Inferior parietal cortex (tissue), 1 donor: Measurements from ENCODE around the gene EML5.
A peak's percentile ranks its signal among the peaks of the same experiment; 100 is the strongest.

Experiments
- DNase-seq: peaks from one replicate; pipeline ENCODE4 v3.0.0-alpha.2; 2016; ENCODE audit errors: extremely low spot score

The EML5 gene

DNA sequence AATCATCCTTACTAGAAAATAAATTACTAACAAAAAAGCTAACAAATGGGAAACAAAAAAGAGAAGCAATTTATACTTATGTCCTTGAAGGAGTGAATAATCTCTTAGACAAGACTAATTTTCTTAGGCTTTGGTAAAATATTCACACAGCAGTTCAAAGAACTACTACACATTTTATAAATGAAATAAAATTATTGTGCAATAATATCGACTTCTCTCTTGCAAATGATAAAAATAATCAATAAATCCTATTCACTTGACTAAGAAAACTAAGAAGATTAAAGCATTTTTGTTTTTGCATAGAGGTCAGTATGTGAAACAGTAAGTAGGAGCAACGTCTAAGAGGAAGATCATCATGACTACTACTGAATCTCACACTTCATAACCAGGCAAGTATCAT, 82.0 kb downstream of the EML5 start:
- DNase-seq, result no peak

DNA sequence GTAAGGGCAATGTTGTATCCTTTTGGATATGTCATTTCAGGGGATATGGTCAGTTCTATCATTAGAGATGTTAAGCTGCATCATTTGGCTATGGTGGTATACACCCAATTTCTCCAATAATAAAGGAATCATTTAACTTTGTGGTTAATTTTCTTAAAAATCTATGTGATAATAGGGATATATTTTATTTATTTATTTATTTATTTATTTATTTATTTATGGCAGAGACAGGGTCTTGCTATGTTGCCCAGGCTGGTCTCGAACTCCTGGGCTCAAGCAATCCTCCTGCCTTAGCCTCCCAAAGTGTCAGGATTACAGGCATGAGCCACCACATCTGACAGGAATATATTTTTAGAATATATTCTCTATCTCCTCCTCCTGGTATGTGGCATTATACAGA, 85.7 kb downstream of the EML5 start:
- no peak for DNase-seq

DNA sequence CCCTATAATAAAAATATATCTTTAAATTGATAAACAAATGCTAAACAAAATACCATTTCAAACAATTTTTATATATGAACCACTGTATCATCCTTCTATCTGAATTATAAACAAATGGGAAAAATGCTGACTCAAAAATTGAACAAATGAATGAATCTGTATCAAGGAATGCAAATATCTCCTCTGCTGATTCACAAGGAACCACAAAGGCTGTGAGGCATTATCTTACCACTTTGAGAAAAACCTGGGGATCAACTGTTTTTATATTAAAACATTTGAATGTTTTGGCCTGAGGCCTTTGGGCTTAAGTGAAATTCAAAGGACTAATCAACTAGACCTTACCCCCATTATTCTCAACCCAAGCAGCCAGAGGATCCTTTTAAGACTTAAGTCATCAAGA, 86.3 kb downstream of the EML5 start:
- DNase-seq, result no peak

DNA sequence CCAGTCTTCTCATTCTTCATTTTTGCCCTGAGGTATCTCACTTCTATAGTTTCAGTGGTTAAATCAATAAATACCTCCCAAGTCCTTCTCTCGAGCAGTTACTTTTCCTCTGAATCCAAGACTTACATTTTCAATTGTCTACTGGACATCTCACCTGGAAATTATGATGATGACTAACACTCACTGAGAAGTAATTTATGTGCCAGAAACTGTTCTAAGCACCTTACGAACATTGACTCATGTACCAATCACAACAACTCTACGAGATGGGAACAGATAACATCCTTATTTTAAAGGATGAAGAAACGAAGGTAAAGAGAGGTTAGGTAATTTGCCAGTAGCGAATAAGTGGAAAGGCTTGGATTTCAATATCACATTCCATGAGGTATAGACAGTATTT, 94.1 kb downstream of the EML5 start:
- no peak for DNase-seq

DNA sequence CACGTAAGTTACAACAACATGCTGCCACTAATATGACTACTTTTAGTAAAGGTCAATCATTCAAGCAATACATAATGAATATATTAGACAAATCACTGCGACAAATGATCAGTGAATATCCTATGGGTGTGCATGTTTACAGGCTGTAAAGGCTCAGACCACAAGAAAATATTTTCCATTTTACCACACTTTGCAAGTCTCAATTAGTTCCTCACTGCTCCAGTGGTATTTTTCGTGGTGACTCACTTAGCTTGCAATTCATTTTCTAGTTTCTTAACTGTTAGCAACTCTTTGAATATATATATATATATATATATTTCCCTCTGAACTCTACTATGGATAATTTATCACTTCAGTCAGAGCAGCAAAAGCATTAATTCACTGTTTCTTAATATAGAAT, 96.9 kb downstream of the EML5 start:
- DNase-seq, result no peak

DNA sequence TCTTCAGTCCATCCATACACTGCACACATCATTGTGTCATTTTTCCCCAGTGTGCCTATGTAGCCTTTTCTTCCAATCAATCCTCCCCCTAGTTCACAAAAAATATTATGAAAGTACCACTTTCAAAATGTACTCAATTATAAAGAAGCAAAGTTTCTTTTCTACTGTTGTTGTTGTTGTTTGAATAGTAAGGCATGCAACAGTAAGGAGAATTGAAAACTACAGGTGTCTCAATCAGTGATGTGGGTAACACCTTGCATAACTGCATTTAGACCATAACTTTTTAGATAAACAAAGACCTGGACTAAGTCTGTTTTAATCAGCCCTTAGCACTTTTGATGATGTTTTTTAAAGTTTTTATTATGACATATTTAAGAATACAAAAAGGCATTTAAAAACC, 104.4 kb downstream of the EML5 start:
- DNase-seq, result no peak

DNA sequence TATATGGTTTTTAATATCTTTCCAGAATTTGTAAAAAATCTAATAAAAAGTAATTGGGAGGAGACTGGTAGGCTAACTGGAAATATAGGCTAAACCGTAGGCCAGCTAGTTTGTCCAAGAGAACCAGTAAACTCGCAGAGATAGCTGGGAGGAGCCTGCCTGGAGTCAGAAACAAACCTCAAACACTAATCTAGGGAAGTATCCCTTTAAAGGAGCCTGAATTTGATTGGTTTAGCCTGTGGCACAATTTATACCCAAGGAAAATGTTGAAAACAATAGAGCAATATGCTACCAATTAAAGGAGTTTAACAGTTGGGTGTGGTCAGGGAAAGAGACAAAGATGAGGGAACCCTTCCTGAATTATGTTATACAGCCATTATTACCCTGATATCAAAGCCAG, 109.6 kb downstream of the EML5 start:
- no peak for DNase-seq

DNA sequence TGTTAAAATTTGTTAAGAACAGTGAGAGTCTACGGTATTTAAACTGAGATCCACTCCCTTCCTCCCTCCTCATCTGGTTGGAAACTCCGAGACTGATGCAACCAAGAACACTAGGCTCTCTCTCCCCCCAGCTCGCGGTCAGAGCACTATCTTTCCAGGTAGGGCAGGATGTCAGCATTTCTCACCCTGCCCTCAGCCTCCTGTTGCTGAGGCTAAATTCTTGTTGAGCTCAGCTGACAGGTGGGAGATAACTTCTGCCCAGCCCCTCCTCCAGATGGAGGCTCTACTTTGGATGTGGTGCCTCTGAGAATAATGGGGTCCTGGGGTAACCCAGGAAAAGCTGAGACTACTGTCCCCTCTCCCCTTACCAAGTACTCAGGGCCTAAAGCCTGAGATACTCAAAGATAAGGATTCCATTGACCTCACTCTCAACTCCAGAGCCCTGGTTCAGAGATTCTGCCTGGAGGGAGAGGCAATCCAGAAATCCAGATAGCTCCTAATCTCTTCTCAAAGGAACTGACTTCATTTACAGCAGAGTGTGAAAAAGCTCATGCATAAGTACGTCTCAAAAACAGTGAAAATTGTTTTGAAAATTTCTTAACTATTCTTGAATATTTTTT, 110.1 kb downstream of the EML5 start:
- DNase-seq, result no peak

DNA sequence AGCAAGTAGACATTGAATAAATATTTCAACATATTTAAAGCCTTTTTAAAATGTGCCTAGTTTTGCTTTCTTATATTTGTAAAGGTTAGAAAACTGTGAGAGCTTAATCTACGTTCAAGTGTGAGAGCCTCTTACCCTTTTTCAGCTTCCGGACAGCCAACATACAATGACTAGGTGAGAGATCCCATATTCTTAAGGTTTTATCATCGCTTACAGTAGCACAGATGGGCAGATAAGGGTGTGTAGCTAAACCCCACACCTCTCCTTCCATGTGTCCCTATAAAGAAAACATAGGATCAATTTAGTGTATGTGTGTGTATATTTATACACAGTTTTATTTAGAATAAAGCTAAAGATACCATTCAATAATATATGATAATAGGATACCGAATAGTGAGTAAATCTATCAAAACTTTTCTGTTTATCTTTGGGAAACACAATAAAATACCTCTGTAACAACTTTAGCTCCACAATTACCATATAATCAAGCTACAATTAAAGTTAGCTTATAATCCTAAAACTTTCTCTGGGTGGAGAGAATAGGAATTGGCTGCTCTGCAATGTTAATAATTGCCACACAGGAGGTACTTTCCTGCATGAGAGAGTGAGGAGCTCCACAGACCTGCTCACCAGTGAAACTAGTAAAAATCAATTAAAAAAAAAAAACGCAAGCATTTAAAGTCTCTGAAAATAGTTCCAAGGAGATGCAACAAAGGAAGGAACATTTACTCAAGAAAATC, 110.8 kb downstream of the EML5 start:
- no peak for DNase-seq

DNA sequence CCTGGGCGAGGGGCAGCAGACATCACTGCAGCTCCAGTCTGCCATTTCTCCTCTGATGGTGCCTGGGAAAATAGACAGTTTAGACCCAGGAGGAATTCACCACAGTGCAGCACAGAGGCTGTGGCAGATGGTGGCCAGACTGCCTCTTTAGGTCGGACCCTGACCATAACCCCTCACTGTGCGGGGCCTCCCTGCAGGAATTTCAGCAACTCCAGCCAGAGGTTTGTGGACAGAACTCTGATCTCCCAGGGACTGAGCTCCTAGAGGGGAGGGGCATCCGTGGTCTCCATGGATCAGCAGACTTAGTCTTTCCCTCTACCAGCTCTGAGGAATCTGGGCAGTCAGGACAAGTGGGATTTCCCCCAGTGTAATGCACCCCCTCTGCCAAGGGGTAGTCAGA, 123.4 kb downstream of the EML5 start:
- no peak for DNase-seq

DNA sequence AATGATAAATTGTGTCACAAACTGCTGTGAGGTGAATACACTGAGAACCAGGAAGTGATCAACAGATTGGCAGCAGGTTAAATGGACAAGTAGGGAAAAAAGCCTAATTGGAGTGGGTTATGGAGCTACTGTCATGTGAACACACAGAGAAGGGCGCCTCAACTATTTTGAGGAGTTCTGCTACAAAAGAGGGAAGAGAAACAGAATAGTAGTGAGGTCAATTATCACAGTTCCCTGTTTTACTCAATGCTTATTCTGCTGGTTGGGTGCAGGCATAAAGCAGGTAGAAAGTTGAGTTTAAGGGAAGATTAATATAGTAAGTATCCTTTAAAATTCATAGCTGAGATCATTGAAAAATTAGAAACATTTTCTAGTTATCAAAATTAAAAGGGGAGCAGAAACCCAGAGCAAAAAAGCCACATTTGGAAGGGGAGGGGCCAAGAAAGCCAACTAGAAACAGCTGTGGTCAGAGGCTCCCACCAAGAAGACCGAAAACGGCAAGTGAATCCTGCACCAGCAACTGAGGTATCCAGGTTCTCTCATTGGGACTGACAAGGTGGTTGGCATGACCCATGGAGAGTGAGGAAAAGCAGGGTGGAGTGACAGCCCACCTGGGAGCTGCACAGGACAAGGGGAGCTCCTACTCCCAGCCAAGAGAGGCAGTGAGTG, 124.2 kb downstream of the EML5 start:
- peak; percentile 19 for DNase-seq

DNA sequence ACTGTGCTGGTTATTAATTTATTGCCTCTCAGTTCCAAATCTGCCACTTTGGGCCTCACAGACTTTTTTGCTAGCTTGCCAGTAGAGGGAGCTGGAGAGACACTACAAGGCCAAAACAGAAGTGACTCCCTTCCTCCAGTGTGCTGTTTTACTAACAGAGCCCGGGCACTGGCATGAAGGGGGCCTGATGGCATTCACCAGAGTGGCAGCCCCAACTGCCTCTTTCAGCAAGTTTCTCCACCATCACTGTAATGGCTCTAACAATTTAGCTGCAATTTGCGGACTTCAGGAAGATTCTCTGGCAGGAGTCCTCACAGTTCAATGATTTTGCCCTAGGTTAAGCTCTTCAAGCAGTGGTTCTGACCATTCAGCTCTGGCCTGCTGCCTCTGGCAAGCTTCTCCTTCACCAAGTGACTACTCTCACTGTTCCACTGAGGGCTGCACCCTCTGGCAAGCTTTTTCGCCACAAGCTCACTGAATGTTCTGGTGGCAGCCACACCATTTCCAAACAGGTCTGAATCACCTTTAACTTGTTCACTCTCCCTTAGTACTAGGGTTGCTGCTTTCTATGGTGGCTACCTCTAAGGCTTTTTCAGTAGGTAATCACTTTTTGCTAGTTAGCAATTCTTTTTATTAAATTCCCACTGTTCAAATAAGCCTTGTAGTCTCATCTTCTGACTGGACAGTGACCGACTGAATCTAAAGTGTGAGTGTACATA, 125.0 kb downstream of the EML5 start:
- DNase-seq, result peak; percentile 87

DNA sequence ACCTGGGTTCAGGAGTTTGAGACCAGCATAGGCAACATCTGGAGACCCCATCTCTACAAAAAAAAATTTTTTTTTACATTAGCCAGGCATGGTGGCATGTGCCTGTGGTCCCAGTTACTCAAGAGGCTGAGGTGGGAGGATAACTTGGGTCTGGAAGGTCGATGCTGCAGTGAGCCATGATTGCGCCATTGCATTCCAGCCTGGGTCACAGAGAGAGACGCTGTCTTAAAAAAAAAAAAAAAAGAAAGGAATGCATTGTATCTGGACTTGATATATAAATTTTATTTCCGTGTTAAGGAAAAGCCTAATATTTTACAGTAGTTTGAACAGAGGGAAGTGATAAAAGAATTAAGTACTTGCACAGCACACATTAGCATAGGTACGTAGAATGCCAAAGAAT, 132.7 kb downstream of the EML5 start:
- DNase-seq, result no peak

DNA sequence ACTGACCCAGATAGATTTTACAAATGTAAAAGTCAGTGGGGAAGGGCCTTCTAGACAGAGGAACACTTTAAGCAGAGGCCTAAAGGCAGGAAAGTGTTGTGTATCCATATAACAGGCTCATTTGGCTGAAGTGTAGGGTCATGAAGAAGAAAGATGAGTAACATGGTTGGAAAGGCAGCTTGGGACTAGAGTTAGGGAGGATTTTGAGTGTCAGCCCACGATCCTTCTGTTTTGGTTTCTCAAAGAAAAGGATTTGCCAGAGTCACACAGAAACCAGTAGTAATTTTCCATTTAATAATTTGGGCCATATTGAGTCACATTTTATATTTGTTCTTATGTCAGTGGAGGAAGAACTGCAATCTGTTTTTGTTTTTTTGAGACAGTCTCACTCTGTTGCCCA, 153.5 kb downstream of the EML5 start:
- DNase-seq, result no peak

DNA sequence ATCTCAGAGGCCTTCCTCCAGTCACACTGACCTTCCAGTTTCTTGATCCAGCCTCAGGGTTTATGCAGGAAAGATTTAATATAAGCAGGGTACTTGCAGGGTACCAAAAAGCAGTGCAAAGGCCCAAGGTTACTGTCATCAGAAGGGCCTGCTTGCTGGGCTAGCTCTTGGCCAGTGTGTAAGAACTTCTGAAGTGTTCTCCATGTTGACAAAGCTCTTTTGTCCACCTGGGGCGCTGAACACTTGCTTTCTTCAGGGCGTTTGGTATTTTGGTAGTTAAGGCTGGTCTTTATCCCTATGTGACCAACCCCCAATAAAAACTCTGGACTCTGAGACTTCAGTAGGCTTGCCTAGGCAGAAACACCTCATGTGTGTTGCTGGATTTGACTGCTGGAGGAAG, 160.2 kb downstream of the EML5 start:
- DNase-seq, result no peak

DNA sequence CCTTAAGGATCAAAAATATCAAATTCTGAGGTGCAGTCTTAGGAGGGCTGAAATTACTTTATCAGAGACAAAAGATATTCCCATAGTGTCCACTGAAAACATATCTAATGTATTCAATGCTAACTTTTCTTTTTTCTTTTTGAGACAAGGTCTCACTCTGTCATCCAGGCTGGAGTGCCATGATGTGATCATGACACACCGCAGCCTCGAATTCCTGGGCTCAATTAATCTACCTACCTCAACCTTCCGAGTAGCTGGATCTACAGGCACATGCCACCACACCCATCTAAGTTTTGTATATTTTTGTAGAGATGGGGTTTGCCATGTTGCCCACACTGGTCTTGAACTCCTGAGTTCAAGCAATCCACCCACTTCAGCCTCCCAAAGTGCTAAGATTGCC, 161.7 kb downstream of the EML5 start:
- no peak for DNase-seq

DNA sequence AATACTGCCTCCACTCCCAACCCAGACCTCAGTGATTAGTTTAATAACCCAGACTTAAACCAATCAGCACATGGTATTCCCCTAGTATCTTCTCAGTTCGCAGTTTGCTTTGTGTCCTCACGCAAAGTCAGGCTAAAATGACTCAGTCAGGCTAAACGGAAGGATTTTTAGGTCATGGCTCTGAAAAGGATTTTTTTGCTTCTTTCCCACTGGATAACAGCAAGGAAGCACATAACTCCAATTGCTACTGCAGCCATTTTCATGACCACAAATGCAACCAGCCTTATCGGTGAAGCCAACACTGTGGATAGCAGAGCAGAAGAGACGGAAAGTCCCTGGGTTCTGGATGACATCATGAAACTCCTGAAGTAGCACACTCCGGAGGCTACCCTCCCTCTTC, 162.2 kb downstream of the EML5 start:
- no peak for DNase-seq

DNA sequence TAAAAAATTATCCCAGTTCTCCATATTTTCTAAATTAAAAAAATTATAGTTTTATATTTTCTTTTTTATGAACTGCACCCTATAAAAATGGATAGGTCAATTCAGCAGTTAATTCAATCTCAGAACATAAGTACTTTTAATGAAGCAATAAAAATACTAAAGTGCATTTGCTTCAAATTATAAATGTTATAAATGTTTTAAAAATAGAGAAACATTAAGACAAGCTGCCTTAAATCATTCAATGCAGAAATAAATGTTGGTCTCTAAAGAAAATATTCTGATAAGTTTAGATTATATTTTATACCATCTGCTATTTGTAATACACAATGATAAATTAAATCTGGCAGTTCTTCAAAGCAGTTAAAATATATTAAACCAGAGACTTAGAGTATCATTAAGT, 164.3 kb downstream of the EML5 start:
- DNase-seq, result no peak

DNA sequence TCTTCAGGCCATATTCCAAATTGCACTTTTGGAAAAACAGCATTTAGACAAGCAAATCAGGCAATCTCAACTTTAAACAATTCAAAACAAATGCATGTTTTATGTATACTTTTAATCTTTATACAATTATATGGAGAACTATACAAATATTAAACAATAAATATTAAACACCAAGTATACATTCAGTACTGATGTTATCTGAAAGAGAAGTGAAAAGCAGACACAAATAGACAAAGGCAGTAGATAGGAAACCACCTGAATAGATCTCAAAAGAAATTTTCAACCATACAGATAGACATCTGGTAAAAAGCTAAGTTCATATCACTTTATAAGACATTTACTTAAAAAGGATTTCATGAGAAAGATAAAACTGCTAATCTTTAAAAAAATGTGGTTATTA, 164.7 kb downstream of the EML5 start:
- DNase-seq, result no peak

DNA sequence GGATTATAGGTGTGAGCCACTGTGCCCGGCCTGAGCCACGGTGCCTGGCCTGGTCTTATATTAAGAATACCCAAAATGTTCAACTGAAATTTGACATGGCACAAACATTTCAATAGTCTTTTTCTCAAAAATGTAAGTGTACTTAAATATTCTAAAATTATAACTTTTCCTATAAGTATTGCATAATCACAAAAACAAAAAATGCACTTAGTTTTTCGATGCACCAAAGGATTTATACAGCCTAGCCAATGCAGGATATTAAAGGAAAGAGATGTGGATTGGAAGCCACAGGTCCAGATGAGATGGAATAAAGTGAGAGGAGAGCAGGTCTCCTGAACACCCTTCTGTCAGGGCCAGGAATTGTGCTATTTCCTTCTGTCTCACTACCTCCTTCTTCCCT, 167.1 kb downstream of the EML5 start:
- no peak for DNase-seq

DNA sequence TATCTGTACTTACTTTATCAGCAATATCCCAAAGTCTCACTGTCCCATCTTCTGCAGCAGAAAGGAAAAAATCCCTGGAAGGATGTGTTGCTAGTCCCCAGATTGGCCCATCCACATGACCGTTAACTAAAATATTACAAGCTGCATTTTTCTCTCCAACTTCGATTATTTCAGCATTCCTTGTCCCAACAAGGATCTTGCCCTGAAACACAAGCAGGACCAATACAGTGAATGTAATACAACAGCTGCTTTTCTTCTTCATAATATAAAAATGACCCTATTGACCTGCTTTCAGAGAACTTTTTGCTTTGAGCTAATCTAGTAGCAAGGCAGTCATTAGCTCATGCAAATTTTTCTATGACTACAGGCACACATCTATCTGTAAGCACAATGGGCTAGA, 171.7 kb downstream of the EML5 start:
- no peak for DNase-seq

DNA sequence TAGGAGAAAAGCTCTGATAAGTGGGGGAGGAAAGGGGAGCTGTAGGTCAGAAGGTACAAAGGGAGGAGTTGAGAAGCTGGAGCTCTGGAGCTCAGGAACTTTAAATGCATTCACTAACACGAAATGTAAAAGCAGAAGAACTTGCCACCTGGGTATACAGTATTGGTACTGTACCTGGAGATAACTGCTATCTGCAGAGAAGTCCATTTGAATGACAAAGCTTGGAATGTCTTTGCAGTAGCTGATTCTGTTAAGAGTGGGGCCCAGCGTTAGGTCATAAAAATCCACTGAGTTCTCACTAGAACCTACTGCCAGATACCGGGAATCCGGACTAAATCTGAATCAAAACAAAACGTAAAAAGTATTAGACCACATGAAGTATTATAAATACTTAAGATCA, 174.3 kb downstream of the EML5 start:
- DNase-seq, result no peak

DNA sequence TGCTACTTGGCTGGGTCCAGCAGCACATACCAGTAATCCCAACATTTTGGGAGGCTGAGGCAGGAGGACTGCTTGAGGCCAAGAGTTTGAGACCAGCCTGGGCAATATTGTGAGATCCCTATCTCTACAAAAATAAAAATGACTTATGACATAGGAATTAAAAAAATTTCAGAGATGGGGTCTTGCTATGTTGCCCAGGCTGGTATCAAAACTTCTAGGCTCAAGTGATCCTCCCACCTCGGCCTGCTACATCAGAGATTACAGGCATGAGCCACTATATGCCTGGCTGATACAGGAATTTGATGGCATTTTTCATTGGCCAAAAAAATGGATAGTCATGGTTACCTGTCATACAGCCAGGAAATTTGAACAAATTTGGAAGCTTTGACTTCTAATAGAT, 175.3 kb downstream of the EML5 start:
- no peak for DNase-seq
